ENCODE results near the gene ASAP2.

The ASAP2 gene

DNA sequence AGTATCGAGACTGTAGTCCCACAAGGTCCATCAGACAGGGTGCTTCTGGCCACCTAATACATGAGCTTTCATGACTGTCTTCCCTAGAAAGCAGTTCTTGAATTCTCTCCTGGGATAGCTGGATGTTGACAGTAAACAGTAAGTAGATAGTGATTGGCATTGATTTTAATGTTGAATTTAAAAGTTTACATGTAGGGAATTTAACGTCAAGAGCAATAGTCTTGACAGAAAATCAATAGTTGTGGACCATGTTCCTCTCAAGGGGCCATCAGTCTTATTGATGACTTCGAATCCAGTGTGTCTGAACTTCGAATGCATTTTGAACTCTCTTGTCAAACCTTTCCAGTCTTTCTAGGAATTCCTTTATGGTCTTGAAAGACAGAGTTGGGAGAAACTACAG, 152.9 kb downstream of the ASAP2 start:
- Histone ChIP-seq H3K4me1 (ENCODE audit: control insufficient read depth, insufficient read depth, low read length, poor library complexity, severe bottlenecking) (peaks cover 5% of the 10 kb centered on the region), H3K36me3 (ENCODE audit: control insufficient read depth, insufficient read depth, low read length) (peaks cover 96% of the 10 kb centered on the region), H3K27ac (ENCODE audit: low read depth, low read length, severe bottlenecking) (no peak overlapping the region), H3K4me3 (ENCODE audit: extremely low read depth, insufficient read depth, low read length, poor library complexity, severe bottlenecking) (no peak overlapping the region), H3K9me3 (ENCODE audit: control insufficient read depth, low read length) (no peaks in the 10 kb centered on the region)
- 92 to 100% methylated on average over 3 to 4 of the region's 4 CpGs for WGBS, 2 experiments (ENCODE audit: insufficient coverage in 2 of 2)

- WGBS, 2 experiments (ENCODE audit: insufficient coverage in 2 of 2): no CpG with 5 or more reads among the region's 1 CpG
- H3K27ac ChIP-seq (ENCODE audit: low read depth, low read length, severe bottlenecking): no peak overlapping the region
- H3K36me3 ChIP-seq (ENCODE audit: control insufficient read depth, insufficient read depth, low read length): peaks cover 94% of the 10 kb centered on the region
- H3K4me1 ChIP-seq (ENCODE audit: control insufficient read depth, insufficient read depth, low read length, poor library complexity, severe bottlenecking): peaks cover 11% of the 10 kb centered on the region
- H3K4me3 ChIP-seq (ENCODE audit: extremely low read depth, insufficient read depth, low read length, poor library complexity, severe bottlenecking): no peak overlapping the region
- H3K9me3 ChIP-seq (ENCODE audit: control insufficient read depth, low read length): no peaks in the 10 kb centered on the region
Observed at GRCh38 chr2:9360110-9360509, 153.5 kb downstream of the ASAP2 start.

GRCh38 chr2:9360701-9361100, 154.1 kb downstream of the ASAP2 start:
- peaks cover 17% of the 10 kb centered on the region for H3K4me1 ChIP-seq (ENCODE audit: control insufficient read depth, insufficient read depth, low read length, poor library complexity, severe bottlenecking)
- WGBS, 2 experiments (ENCODE audit: insufficient coverage in 2 of 2): no CpG with 5 or more reads among the region's 2 CpGs
- no peak overlapping the region for H3K27ac ChIP-seq (ENCODE audit: low read depth, low read length, severe bottlenecking)
- H3K4me3 ChIP-seq (ENCODE audit: extremely low read depth, insufficient read depth, low read length, poor library complexity, severe bottlenecking): no peak overlapping the region
- H3K9me3 ChIP-seq (ENCODE audit: control insufficient read depth, low read length): no peaks in the 10 kb centered on the region
- peaks cover 93% of the 10 kb centered on the region for H3K36me3 ChIP-seq (ENCODE audit: control insufficient read depth, insufficient read depth, low read length)

DNA sequence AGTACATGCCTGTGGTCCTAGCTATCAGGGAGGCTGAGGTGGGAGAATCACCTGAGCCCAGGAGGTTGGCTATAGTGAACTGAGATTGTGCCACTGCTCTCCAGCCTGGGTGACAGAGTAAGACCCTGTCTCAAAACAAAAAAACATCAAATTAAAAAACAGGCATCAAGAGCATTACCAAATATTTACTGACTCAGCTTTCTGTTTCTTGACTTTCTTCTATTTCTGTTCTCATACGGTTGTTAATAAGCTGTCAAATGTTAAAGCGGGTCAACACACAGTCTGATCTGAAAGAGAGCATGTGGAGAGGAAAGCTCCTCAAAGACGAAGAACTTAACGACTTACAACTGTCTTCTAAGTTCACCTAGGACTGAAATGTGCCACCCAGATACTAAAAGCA, 157.8 kb downstream of the ASAP2 start:
- Histone ChIP-seq H3K36me3 (ENCODE audit: control insufficient read depth, insufficient read depth, low read length) (peaks cover 93% of the 10 kb centered on the region), H3K4me1 (ENCODE audit: control insufficient read depth, insufficient read depth, low read length, poor library complexity, severe bottlenecking) (peaks cover 18% of the 10 kb centered on the region), H3K4me3 (ENCODE audit: extremely low read depth, insufficient read depth, low read length, poor library complexity, severe bottlenecking) (no peak overlapping the region), H3K27ac (ENCODE audit: low read depth, low read length, severe bottlenecking) (no peak overlapping the region), H3K9me3 (ENCODE audit: control insufficient read depth, low read length) (no peaks in the 10 kb centered on the region)
- 91 to 100% methylated on average over 1 to 2 of the region's 4 CpGs for WGBS, 2 experiments (ENCODE audit: insufficient coverage in 2 of 2)

GRCh38 chr2:9364791-9365497, 158.3 kb downstream of the ASAP2 start:
- Histone ChIP-seq H3K36me3 (ENCODE audit: control insufficient read depth, insufficient read depth, low read length) (peaks cover 91% of the 10 kb centered on the region), H3K4me1 (ENCODE audit: control insufficient read depth, insufficient read depth, low read length, poor library complexity, severe bottlenecking) (peaks cover 18% of the 10 kb centered on the region), H3K4me3 (ENCODE audit: extremely low read depth, insufficient read depth, low read length, poor library complexity, severe bottlenecking) (no peak overlapping the region), H3K27ac (ENCODE audit: low read depth, low read length, severe bottlenecking) (peak overlapping the region; percentile 54), H3K9me3 (ENCODE audit: control insufficient read depth, low read length) (no peaks in the 10 kb centered on the region)
- WGBS, 2 experiments (ENCODE audit: insufficient coverage in 2 of 2): 46 to 71% methylated on average over 1 to 2 of the region's 4 CpGs

DNA sequence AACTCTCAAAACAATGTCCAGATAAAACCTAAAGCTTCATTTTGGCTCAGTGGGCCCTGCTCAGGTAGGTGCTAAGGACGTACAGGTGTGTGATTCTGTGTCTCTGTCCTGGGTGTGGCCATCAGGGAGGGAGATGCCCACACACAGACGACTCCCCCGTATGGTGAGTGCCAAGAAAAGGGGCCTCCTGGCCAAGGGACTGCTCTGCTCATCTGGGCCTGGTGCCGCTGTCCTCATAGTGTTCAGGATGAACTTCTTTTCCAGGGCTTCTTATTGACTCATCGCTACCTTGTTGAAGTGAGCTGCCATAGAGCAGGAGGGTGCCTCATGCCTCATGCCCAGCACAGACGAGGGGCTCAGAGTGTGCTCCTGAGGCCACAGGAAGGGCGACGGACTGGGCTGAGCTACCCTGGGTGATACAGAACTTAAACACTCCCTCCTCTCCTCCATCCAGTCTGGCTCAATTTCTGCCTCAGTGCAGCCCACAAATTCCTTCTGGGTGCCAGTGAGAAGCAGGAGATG, 158.9 kb downstream of the ASAP2 start:
- no peak overlapping the region for H3K4me3 ChIP-seq (ENCODE audit: extremely low read depth, insufficient read depth, low read length, poor library complexity, severe bottlenecking)
- 94 to 98% methylated on average over 6 to 7 of the region's 8 CpGs for WGBS, 2 experiments (ENCODE audit: insufficient coverage in 2 of 2)
- no peaks in the 10 kb centered on the region for H3K9me3 ChIP-seq (ENCODE audit: control insufficient read depth, low read length)
- H3K4me1 ChIP-seq (ENCODE audit: control insufficient read depth, insufficient read depth, low read length, poor library complexity, severe bottlenecking): peaks cover 18% of the 10 kb centered on the region
- H3K27ac ChIP-seq (ENCODE audit: low read depth, low read length, severe bottlenecking): peak overlapping the region; percentile 54
- H3K36me3 ChIP-seq (ENCODE audit: control insufficient read depth, insufficient read depth, low read length): peaks cover 91% of the 10 kb centered on the region

DNA sequence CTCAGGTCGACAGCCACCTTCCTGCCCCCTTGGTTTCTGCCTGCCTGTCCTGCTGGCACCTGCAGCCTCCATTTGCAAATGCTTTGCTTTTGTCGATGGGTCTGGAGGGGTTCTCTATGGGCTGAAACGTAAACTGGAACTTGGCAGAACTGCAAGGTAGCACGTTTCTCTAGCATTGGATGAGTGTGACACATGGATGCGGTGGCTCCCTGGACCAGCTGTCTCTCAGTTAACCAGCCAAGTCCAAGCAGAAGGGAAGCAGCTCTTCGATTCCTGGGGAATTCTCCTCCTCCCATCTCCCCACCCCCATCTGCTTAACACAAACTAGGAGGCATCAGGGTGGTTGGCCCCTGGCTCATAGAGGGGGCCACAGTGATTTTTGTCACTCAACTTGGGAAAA, 159.4 kb downstream of the ASAP2 start:
- 93 to 95% methylated on average over 3 to 6 of the region's 6 CpGs for WGBS, 2 experiments (ENCODE audit: insufficient coverage in 2 of 2)
- peaks cover 18% of the 10 kb centered on the region for H3K4me1 ChIP-seq (ENCODE audit: control insufficient read depth, insufficient read depth, low read length, poor library complexity, severe bottlenecking)
- no peak overlapping the region for H3K27ac ChIP-seq (ENCODE audit: low read depth, low read length, severe bottlenecking)
- H3K4me3 ChIP-seq (ENCODE audit: extremely low read depth, insufficient read depth, low read length, poor library complexity, severe bottlenecking): no peak overlapping the region
- no peaks in the 10 kb centered on the region for H3K9me3 ChIP-seq (ENCODE audit: control insufficient read depth, low read length)
- peaks cover 91% of the 10 kb centered on the region for H3K36me3 ChIP-seq (ENCODE audit: control insufficient read depth, insufficient read depth, low read length)

DNA sequence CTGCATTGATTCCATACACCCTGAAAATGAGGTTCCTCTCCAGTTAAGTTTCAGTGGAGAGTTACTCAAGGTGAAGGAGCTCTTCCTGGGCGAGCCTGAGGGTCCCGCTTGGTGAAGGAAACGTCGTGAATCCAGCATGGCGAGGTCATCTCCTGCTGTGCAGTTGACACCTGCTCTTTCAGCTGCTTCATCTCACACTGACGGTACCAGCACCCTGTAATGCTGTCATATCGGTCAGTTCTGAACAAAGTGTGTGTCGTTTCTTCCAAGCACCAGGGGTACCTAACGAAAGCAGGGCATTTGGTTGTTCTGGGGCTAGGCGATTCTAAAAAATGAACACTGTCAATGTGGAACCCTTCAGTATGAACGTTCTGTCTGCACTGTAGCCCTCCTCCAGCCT, 164.1 kb downstream of the ASAP2 start:
- H3K4me1 ChIP-seq (ENCODE audit: control insufficient read depth, insufficient read depth, low read length, poor library complexity, severe bottlenecking): peaks cover under 1% of the 10 kb centered on the region
- no peak overlapping the region for H3K27ac ChIP-seq (ENCODE audit: low read depth, low read length, severe bottlenecking)
- H3K4me3 ChIP-seq (ENCODE audit: extremely low read depth, insufficient read depth, low read length, poor library complexity, severe bottlenecking): no peak overlapping the region
- WGBS, 2 experiments (ENCODE audit: insufficient coverage in 2 of 2): 95 to 96% methylated on average over 11 of the region's 11 CpGs
- H3K36me3 ChIP-seq (ENCODE audit: control insufficient read depth, insufficient read depth, low read length): peaks cover 93% of the 10 kb centered on the region
- no peaks in the 10 kb centered on the region for H3K9me3 ChIP-seq (ENCODE audit: control insufficient read depth, low read length)

GRCh38 chr2:9373047-9373446, 166.4 kb downstream of the ASAP2 start:
- H3K36me3 ChIP-seq (ENCODE audit: control insufficient read depth, insufficient read depth, low read length): peaks cover 84% of the 10 kb centered on the region
- WGBS, 2 experiments (ENCODE audit: insufficient coverage in 2 of 2): 98 to 99% methylated on average over 17 of the region's 17 CpGs

GRCh38 chr2:9373476-9373875, 166.9 kb downstream of the ASAP2 start:
- H3K4me3 ChIP-seq (ENCODE audit: extremely low read depth, insufficient read depth, low read length, poor library complexity, severe bottlenecking): no peak overlapping the region
- H3K36me3 ChIP-seq (ENCODE audit: control insufficient read depth, insufficient read depth, low read length): peaks cover 81% of the 10 kb centered on the region
- H3K4me1 ChIP-seq (ENCODE audit: control insufficient read depth, insufficient read depth, low read length, poor library complexity, severe bottlenecking): peaks cover 17% of the 10 kb centered on the region
- 91 to 96% methylated on average over 6 of the region's 6 CpGs for WGBS, 2 experiments (ENCODE audit: insufficient coverage in 2 of 2)
- H3K9me3 ChIP-seq (ENCODE audit: control insufficient read depth, low read length): no peaks in the 10 kb centered on the region
- no peak overlapping the region for H3K27ac ChIP-seq (ENCODE audit: low read depth, low read length, severe bottlenecking)

More at GRCh38 chr2:9373047-9373446, 166.4 kb downstream of the ASAP2 start:
- Histone ChIP-seq H3K4me1 (ENCODE audit: control insufficient read depth, insufficient read depth, low read length, poor library complexity, severe bottlenecking) (peaks cover 13% of the 10 kb centered on the region), H3K4me3 (ENCODE audit: extremely low read depth, insufficient read depth, low read length, poor library complexity, severe bottlenecking) (no peak overlapping the region), H3K9me3 (ENCODE audit: control insufficient read depth, low read length) (no peaks in the 10 kb centered on the region), H3K27ac (ENCODE audit: low read depth, low read length, severe bottlenecking) (no peak overlapping the region)

DNA sequence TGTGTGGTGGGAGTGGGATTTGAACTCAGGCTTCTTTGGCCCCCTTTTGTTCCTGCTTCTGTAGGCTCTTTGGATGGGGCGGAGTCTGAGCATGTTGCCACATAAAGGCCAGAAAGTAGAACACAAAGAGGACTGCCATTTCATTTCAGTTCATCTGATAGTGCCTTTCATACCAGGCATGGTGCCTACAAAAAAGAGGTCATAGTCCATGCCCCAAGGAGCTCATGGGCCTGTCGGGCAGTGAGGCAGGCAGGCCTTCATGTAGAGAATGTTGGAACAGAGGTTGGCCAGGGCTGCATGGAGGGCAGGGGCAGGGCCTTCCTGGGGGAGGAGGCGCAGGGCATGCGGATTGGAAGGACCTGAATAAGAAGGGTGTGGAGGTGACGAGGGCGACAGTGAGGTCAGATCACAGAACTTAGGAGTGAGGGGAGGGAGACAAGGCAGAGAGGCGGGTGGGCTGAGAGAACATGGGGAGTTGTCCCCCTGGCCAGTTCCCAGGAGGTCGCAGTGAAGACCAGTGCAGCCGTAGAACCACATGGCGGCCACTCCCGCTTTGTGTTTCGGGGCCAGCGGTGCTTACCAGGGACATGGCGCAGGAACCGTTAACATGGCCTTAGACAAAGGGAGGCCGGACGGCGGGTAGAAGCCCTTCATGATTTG, 167.6 kb downstream of the ASAP2 start:
- Histone ChIP-seq H3K4me3 (ENCODE audit: extremely low read depth, insufficient read depth, low read length, poor library complexity, severe bottlenecking) (no peak overlapping the region), H3K27ac (ENCODE audit: low read depth, low read length, severe bottlenecking) (no peak overlapping the region), H3K4me1 (ENCODE audit: control insufficient read depth, insufficient read depth, low read length, poor library complexity, severe bottlenecking) (peaks cover 25% of the 10 kb centered on the region), H3K9me3 (ENCODE audit: control insufficient read depth, low read length) (no peaks in the 10 kb centered on the region), H3K36me3 (ENCODE audit: control insufficient read depth, insufficient read depth, low read length) (peaks cover 77% of the 10 kb centered on the region)
- 93% methylated on average over 17 to 18 of the region's 18 CpGs for WGBS, 2 experiments (ENCODE audit: insufficient coverage in 2 of 2)

All from mesodermal cell (in vitro differentiated cells).